ENCODE results near the gene SENP6. TPM values are rescaled to one million over a fixed set of nuclear protein-coding genes. Genes with fewer than 3 reads are reported as not detected.

SENP6 gene
- polyA plus RNA-seq, 1 donor (not counting 4 experiments of a cell fraction or from before 2014, with no cell fraction given): 41.1 TPM

- dilution Hi-C loops (cut with MboI; ENCODE audit: extremely low pct_ligation_motif_present, low sequenced_read_pairs): no loop called here
Observed at GRCh38 chr6:75755704-75756103, 154.0 kb downstream of the SENP6 start.

GRCh38 chr6:75757295-75757694, 155.6 kb downstream of the SENP6 start:
- Histone ChIP-seq H3K27me3 (ENCODE audit: control insufficient read depth, extremely low read depth, insufficient read depth, low read length) (no peaks in the 10 kb centered on the region), H3K9me3 (ENCODE audit: control insufficient read depth, low read depth, low read length) (no peaks in the 10 kb centered on the region), H3K4me3 (ENCODE audit: control insufficient read depth in 2 of 3, extremely low read depth in 1 of 3, insufficient read depth in 2 of 3, low read depth in 1 of 3, low read length in 3 of 3) (no peak overlapping the region), H3K4me1 (ENCODE audit: control insufficient read depth, extremely low read depth, insufficient read depth, low read length) (peaks cover 15% of the 10 kb centered on the region), H2AFZ (ENCODE audit: control insufficient read depth, low read length) (no peak overlapping the region), H4K20me1 (ENCODE audit: control insufficient read depth, extremely low read depth, insufficient read depth, low read length) (no peaks in the 10 kb centered on the region), H3K9me1 (ENCODE audit: control insufficient read depth, extremely low read depth, insufficient read depth, low read length) (no peaks in the 10 kb centered on the region), H3K9ac (ENCODE audit: control insufficient read depth, extremely low read depth, insufficient read depth, low read length) (no peak overlapping the region), H3K4me2 (ENCODE audit: control insufficient read depth, extremely low read depth, insufficient read depth, low read depth, low read length) (no peak overlapping the region), H3K36me3 (ENCODE audit: control insufficient read depth in 2 of 2, extremely low read depth in 1 of 2, insufficient read depth in 2 of 2, low read length in 2 of 2) (no peaks in the 10 kb centered on the region), H3K27ac (ENCODE audit: control insufficient read depth, insufficient read depth, low read length) (no peak overlapping the region), H3K79me2 (ENCODE audit: control insufficient read depth, insufficient read depth, low read length) (peaks cover 63% of the 10 kb centered on the region)
- no peak for TF ChIP-seq EZH2 (IDR thresholded peaks at IDR 0.05; ENCODE audit: low read length)
- TF ChIP-seq, protein P1, sequence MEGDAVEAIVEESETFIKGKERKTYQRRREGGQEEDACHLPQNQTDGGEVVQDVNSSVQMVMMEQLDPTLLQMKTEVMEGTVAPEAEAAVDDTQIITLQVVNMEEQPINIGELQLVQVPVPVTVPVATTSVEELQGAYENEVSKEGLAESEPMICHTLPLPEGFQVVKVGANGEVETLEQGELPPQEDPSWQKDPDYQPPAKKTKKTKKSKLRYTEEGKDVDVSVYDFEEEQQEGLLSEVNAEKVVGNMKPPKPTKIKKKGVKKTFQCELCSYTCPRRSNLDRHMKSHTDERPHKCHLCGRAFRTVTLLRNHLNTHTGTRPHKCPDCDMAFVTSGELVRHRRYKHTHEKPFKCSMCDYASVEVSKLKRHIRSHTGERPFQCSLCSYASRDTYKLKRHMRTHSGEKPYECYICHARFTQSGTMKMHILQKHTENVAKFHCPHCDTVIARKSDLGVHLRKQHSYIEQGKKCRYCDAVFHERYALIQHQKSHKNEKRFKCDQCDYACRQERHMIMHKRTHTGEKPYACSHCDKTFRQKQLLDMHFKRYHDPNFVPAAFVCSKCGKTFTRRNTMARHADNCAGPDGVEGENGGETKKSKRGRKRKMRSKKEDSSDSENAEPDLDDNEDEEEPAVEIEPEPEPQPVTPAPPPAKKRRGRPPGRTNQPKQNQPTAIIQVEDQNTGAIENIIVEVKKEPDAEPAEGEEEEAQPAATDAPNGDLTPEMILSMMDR (optimal IDR thresholded peaks at IDR 0.05 in 1 of 3, IDR thresholded peaks at IDR 0.05 in 1 of 3, conservative IDR thresholded peaks at IDR 0.05 in 1 of 3; ENCODE audit: extremely low read depth in 1 of 3, insufficient read depth in 2 of 3, low read length in 3 of 3): no peak
- dilution Hi-C loops (cut with MboI; ENCODE audit: extremely low pct_ligation_motif_present, low sequenced_read_pairs): no loop called here
- peak; percentile 5 for FAIRE-seq
- DNase-seq (ENCODE audit: low read depth, low spot score): no peak

More at GRCh38 chr6:75755704-75756103, 154.0 kb downstream of the SENP6 start:
- Histone ChIP-seq H3K79me2 (ENCODE audit: control insufficient read depth, insufficient read depth, low read length) (peaks cover 61% of the 10 kb centered on the region), H2AFZ (ENCODE audit: control insufficient read depth, low read length) (no peak overlapping the region), H3K9me3 (ENCODE audit: control insufficient read depth, low read depth, low read length) (no peaks in the 10 kb centered on the region), H3K27me3 (ENCODE audit: control insufficient read depth, extremely low read depth, insufficient read depth, low read length) (no peaks in the 10 kb centered on the region), H3K4me2 (ENCODE audit: control insufficient read depth, extremely low read depth, insufficient read depth, low read depth, low read length) (no peak overlapping the region), H3K4me3 (ENCODE audit: control insufficient read depth in 2 of 3, extremely low read depth in 1 of 3, insufficient read depth in 2 of 3, low read depth in 1 of 3, low read length in 3 of 3) (no peak overlapping the region), H3K36me3 (ENCODE audit: control insufficient read depth in 2 of 2, extremely low read depth in 1 of 2, insufficient read depth in 2 of 2, low read length in 2 of 2) (no peaks in the 10 kb centered on the region), H3K4me1 (ENCODE audit: control insufficient read depth, extremely low read depth, insufficient read depth, low read length) (peaks cover 25% of the 10 kb centered on the region), H3K27ac (ENCODE audit: control insufficient read depth, insufficient read depth, low read length) (no peak overlapping the region), H3K9me1 (ENCODE audit: control insufficient read depth, extremely low read depth, insufficient read depth, low read length) (no peaks in the 10 kb centered on the region), H4K20me1 (ENCODE audit: control insufficient read depth, extremely low read depth, insufficient read depth, low read length) (no peaks in the 10 kb centered on the region), H3K9ac (ENCODE audit: control insufficient read depth, extremely low read depth, insufficient read depth, low read length) (no peak overlapping the region)
- no peak for DNase-seq (ENCODE audit: low read depth, low spot score)
- FAIRE-seq: no peak
- TF ChIP-seq, protein P1 (optimal IDR thresholded peaks at IDR 0.05 in 1 of 3, IDR thresholded peaks at IDR 0.05 in 1 of 3, conservative IDR thresholded peaks at IDR 0.05 in 1 of 3; ENCODE audit: extremely low read depth in 1 of 3, insufficient read depth in 2 of 3, low read length in 3 of 3): no peak
- TF ChIP-seq EZH2 (IDR thresholded peaks at IDR 0.05; ENCODE audit: low read length): no peak

All from keratinocyte (primary cell).